Pons (tissue), 1 donor: Measurements from ENCODE around the gene LMOD1.
A peak's percentile ranks its signal among the peaks of the same experiment; 100 is the strongest.
"Not testable (repeated sequence)": the region's sequence is repeated elsewhere in the genome, so short reads cannot be mapped to it uniquely, and the experiment has no call there.

Source experiments
- DNase-seq: peaks from one replicate; pipeline ENCODE4 v3.0.0-alpha.2; 2016; ENCODE audit warnings: low spot score

The LMOD1 gene

GRCh38 chr1:201914456-201915235, 31.7 kb downstream of the LMOD1 start:
- no peak for DNase-seq

- no peak for DNase-seq
Observed at GRCh38 chr1:201912832-201913231, 33.5 kb downstream of the LMOD1 start.

GRCh38 chr1:201911826-201912571, 34.3 kb downstream of the LMOD1 start:
- no peak for DNase-seq

GRCh38 chr1:201907621-201908020, 38.7 kb downstream of the LMOD1 start:
- no peak for DNase-seq

- no peak for DNase-seq
Observed at GRCh38 chr1:201906336-201906735, 40.0 kb downstream of the LMOD1 start.

- DNase-seq = no peak
Observed at GRCh38 chr1:201905234-201905890, 41.0 kb downstream of the LMOD1 start.

GRCh38 chr1:201904579-201904978, 41.8 kb downstream of the LMOD1 start:
- no peak for DNase-seq

- no peak for DNase-seq
Observed at GRCh38 chr1:201903135-201903534, 43.2 kb downstream of the LMOD1 start.

- DNase-seq = no peak
Observed at GRCh38 chr1:201902198-201902597, 44.1 kb downstream of the LMOD1 start.

GRCh38 chr1:201901036-201901435, 45.3 kb downstream of the LMOD1 start:
- DNase-seq = not testable (repeated sequence)

- DNase-seq = no peak
Observed at GRCh38 chr1:201900476-201900875, 45.9 kb downstream of the LMOD1 start.

- DNase-seq = no peak
Observed at GRCh38 chr1:201899683-201900429, 46.5 kb downstream of the LMOD1 start.

- DNase-seq = no peak
Observed at GRCh38 chr1:201898992-201899391, 47.4 kb downstream of the LMOD1 start.

- DNase-seq = no peak
Observed at GRCh38 chr1:201898240-201898894, 48.0 kb downstream of the LMOD1 start.

- DNase-seq = no peak
Observed at GRCh38 chr1:201896951-201897391, 49.4 kb downstream of the LMOD1 start.

- DNase-seq = peak; percentile 82
Observed at GRCh38 chr1:201895913-201896807, 50.2 kb downstream of the LMOD1 start.

GRCh38 chr1:201895120-201895665, 51.2 kb downstream of the LMOD1 start:
- no peak for DNase-seq

- DNase-seq = no peak
Observed at GRCh38 chr1:201894343-201895119, 51.8 kb downstream of the LMOD1 start.

GRCh38 chr1:201893431-201893830, 52.9 kb downstream of the LMOD1 start:
- DNase-seq = no peak
